Testis (tissue), 3 donors: ENCODE results near the gene TBCD. TPM values are rescaled to one million over a fixed set of nuclear protein-coding genes. Genes with fewer than 3 reads are reported as not detected.
"Not testable (repeated sequence)": the region's sequence is repeated elsewhere in the genome, so short reads cannot be mapped to it uniquely, and the experiment has no call there.

Source experiments
- DNase-seq: peaks from one replicate; pipeline ENCODE4 v3.0.0-alpha.2; 2019
- H3K27ac ChIP-seq, 2 donors: fragments of 200-600 bp; sonication (generic); one replicate each; pipeline ENCODE4 v1.5.1; 2019
- H3K27me3 ChIP-seq: fragments of 200-600 bp; sonication (generic); one replicate; pipeline ENCODE4 v1.5.1; 2019
- H3K36me3 ChIP-seq: fragments of 200-600 bp; sonication (generic); one replicate; pipeline ENCODE4 v1.5.1; 2017; ENCODE audit warnings: low read depth; ENCODE audit errors: missing control alignments
- H3K4me1 ChIP-seq: fragments of 200-600 bp; sonication (generic); one replicate; pipeline ENCODE4 v1.5.1; 2019
- H3K4me3 ChIP-seq, 2 donors: fragments of 200-600 bp; sonication (generic); one replicate each; pipeline ENCODE4 v1.5.1; 2017 to 2019
- H3K9me3 ChIP-seq: fragments of 200-600 bp; sonication (generic); one replicate; pipeline ENCODE4 v1.5.1; 2017
- POLR2A ChIP-seq: fragments of 450-650 bp; IDR thresholded peaks from one replicate; pipeline ENCODE4 v1.6.1; 2017; ENCODE audit warnings: antibody characterized with exemption, mild to moderate bottlenecking, moderate library complexity
- WGBS, 2 donors: methylation state at CpG; one replicate each; pipeline ENCODE4 v1.1.5; 2018; 5-methylcytosine and 5-hydroxymethylcytosine counted together
- intact Hi-C: fragments of 100-400 bp; cut with DNase I; formaldehyde crosslinking; loops from one replicate; pipeline ENCODE4 v1.15.1; 2023; ENCODE audit warnings: low total_unique reads
- polyA plus RNA-seq: library from polyadenylated mRNA; stranded (reverse); fragments of 350-450 nt; fragmentation: Illumina TruSeq; extraction: RNeasy Lipid Tissue Mini Kit (QIAGEN cat#74804); gene quantifications from one replicate; pipeline ENCODE4 v1.2.3, GENCODE V29; 2014; ENCODE audit warnings: low read depth, low replicate concordance; ENCODE audit not compliant: insufficient read depth
- total RNA-seq, 2 donors: library from RNA; depleted of rRNA; stranded (reverse); fragments of >200 nt; gene quantifications; one replicate each; pipeline ENCODE4 v1.2.3, GENCODE V29; 2016
- TF ChIP-seq, protein P1 (sequence below), 3 experiments: fragments of 450-650 bp in 2 of 3; fragments of 200-600 bp in 1 of 3; sonication (generic) in 1 of 3; IDR thresholded peaks; one replicate each; pipeline ENCODE4 v1.5.1; 2016 to 2019; ENCODE audit warnings: antibody characterized with exemption in 3 of 3, mild to moderate bottlenecking in 2 of 3, moderate library complexity in 1 of 3

The TBCD gene
- total and polyA plus RNA-seq, 3 donors from 2014 or later, result 81.2 to 128 (median 115) TPM

DNA sequence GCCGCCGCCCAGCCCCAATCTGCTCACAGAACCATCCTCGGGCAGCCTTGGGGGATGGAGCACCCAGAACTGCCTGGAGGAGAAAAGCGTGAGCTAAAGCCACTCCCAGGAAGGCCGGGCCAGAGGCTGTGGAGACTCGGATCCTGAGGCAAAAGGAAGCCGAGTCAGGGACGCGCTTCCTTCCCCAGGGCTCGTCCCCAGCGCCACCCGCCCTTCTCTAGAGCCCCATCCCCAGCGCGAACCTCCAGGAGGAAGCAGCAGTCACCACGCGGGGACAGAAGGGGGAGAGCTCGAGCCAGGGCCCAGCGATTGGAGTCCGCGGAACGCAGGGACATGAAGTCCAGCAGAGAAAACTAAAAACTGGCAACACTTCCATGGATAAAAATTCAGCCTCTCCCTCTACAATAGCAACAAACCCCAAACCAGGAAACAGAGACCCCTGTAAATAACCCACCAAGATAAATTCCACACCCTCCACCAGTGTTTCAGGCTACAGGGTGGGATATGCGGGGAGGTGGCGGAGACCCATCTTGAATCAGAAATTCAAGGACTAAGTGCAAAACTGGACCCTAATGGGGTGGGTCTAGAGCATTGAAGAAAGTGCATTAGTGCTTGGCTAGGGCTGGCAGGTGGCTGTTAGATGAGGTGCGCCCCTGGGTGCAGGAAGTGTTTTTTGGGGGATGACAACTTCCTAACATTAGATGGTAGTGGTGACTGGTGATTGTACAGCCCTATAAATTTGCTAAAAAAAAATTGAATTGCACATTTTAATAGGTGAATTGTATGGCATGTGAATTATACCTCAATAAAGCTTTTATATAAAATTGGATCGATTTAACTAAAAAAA is 211.5 kb downstream of the TBCD start:
- peak; percentile 87 for DNase-seq
- peaks cover 9% of the 10 kb centered on the region for H3K4me1 ChIP-seq
- H3K9me3 ChIP-seq, result no peaks in the 10 kb centered on the region
- 39 to 45% methylated on average over 21 to 25 of the region's 25 CpGs for WGBS, 2 donors
- no peaks in the 10 kb centered on the region for H3K36me3 ChIP-seq
- peak overlapping the region in 1 of 2 donors; percentile 45 for H3K27ac ChIP-seq
- intact Hi-C loops, result no loop called here
- H3K4me3 ChIP-seq, result no peak overlapping the region
- H3K27me3 ChIP-seq, result no peaks in the 10 kb centered on the region
- no peak for TF ChIP-seq POLR2A
- TF ChIP-seq, protein P1, sequence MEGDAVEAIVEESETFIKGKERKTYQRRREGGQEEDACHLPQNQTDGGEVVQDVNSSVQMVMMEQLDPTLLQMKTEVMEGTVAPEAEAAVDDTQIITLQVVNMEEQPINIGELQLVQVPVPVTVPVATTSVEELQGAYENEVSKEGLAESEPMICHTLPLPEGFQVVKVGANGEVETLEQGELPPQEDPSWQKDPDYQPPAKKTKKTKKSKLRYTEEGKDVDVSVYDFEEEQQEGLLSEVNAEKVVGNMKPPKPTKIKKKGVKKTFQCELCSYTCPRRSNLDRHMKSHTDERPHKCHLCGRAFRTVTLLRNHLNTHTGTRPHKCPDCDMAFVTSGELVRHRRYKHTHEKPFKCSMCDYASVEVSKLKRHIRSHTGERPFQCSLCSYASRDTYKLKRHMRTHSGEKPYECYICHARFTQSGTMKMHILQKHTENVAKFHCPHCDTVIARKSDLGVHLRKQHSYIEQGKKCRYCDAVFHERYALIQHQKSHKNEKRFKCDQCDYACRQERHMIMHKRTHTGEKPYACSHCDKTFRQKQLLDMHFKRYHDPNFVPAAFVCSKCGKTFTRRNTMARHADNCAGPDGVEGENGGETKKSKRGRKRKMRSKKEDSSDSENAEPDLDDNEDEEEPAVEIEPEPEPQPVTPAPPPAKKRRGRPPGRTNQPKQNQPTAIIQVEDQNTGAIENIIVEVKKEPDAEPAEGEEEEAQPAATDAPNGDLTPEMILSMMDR (IDR thresholded peaks at IDR 0.05), result peak; percentile 71 to 73 (median 71)

DNA sequence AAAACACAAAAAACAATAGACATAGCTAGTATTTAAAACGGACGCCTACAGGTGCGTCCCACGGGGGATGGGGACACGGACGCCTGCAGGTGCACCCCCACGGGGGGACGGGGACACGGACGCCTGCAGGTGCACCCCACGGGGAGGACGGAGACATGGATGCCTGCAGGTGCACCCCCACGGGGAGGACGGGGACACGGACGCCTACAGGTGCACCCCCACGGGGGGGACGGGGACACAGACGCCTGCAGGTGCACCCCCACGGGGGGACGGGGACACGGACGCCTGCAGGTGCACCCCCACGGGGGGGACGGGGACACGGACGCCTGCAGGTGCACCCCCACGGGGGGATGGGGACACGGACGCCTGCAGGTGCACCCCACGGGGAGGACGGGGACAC is 212.6 kb downstream of the TBCD start:
- H3K27ac ChIP-seq, H3K36me3 ChIP-seq, H3K4me1 ChIP-seq, intact Hi-C loops, H3K9me3 ChIP-seq, H3K4me3 ChIP-seq, H3K27me3 ChIP-seq: not testable (repeated sequence)
- 89 to 90% methylated on average over 22 to 30 of the region's 32 CpGs for WGBS, 2 donors
- peak; percentile 4 for DNase-seq

DNA sequence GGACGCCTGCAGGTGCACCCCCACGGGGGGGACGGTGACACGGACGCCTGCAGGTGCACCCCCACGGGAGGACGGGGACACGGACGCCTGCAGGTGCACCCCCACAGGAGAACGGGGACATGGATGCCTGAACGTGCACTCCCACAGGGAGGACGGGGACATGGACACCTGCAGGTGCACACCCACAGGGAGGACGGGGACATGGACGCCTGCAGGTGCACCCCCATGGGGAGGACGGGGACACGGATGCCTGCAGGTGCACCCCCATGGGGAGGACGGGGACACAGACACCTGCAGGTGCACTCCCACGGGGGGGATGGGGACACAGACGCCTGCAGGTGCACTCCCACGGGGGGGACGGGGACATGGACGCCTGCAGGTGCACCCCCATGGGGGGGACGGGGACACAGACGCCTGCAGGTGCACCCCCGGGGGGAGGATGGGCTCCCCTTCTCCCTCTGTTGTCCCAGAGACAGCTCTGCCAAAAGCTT is 213.0 kb downstream of the TBCD start:
- TF ChIP-seq POLR2A, result no peak
- TF ChIP-seq, protein P1 (IDR thresholded peaks at IDR 0.05), result no peak
- no peak overlapping the region for H3K4me3 ChIP-seq
- no peaks in the 10 kb centered on the region for H3K36me3 ChIP-seq
- no peak for DNase-seq
- H3K9me3 ChIP-seq, result no peaks in the 10 kb centered on the region
- no peaks in the 10 kb centered on the region for H3K27me3 ChIP-seq
- WGBS, 2 donors, result 88 to 89% methylated on average over 18 to 25 of the region's 25 CpGs
- no peak overlapping the region for H3K27ac ChIP-seq
- intact Hi-C loops, result no loop called here
- H3K4me1 ChIP-seq, result peaks cover 9% of the 10 kb centered on the region

DNA sequence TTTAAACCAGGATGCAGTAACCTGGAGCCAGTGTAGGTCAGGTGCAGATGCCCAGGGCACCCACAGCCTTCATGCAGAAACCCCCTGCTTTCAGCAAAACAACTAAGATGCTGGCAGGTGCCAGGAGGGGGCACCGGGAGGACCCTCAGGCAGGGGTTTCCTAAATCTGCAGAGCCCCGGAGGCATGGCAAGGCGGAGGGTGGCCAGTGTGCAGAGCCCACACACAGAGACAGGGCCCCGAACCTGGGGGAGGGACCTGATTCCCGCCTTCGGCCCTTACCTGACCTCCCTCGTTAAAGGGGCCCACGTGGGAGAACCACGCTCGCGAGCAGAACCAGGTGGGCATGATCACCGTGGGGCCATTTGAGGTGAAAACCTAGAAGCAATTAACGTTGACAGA is 213.5 kb downstream of the TBCD start:
- Histone ChIP-seq H3K9me3 (no peaks in the 10 kb centered on the region), H3K4me1 (peaks cover 9% of the 10 kb centered on the region), H3K27me3 (no peaks in the 10 kb centered on the region), H3K27ac (no peak overlapping the region), H3K4me3 (no peak overlapping the region), H3K36me3 (no peaks in the 10 kb centered on the region)
- TF ChIP-seq, protein P1 (IDR thresholded peaks at IDR 0.05), result no peak
- no peak for TF ChIP-seq POLR2A
- WGBS, 2 donors, result 92 to 95% methylated on average over 2 to 13 of the region's 13 CpGs
- intact Hi-C loops, result no loop called here
- DNase-seq, result peak; percentile 9

DNA sequence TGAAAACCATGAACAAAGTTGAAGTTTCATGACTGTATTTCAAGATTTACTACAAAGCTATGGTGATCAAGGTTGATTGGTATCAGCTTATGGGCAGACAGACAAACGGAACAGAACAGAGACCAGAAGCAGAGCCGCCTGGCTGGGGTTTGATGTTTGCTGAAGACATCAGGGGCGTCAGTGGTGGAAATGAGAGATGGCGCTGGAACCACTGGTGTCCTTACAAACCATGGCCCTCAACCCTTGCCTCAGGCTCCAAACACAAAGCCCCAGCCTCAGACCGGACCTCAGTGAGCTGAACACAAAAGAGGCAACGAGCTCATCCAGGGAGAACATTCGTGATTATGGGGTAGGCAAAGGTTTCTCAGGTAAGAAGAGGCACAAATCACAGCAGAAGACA is 214.6 kb downstream of the TBCD start:
- 92 to 96% methylated on average over 7 of the region's 7 CpGs for WGBS, 2 donors
- TF ChIP-seq POLR2A, result no peak
- Histone ChIP-seq H3K9me3 (no peaks in the 10 kb centered on the region), H3K27ac (no peak overlapping the region), H3K4me1 (peaks cover 9% of the 10 kb centered on the region), H3K4me3 (no peak overlapping the region), H3K27me3 (no peaks in the 10 kb centered on the region), H3K36me3 (no peaks in the 10 kb centered on the region)
- intact Hi-C loops, result no loop called here
- peak; percentile 9 for DNase-seq
